Epithelial cell of prostate (primary cell): ENCODE measurements around the gene THRB.

Source experiments
- DNase-seq: peaks from one replicate; pipeline ENCODE4 v3.0.0-alpha.2; 2011; ENCODE audit warnings: low read depth, low spot score
- H3K27ac ChIP-seq: fragments of 450-650 bp; 2 replicates; pipeline ENCODE4 v1.5.1; 2017; ENCODE audit warnings: mild to moderate bottlenecking

Gene THRB

GRCh38 chr3:24387493-24387892 is 107.2 kb downstream of the THRB start:
- peak overlapping the region; percentile 71 for H3K27ac ChIP-seq
- peak; percentile 41 for DNase-seq

- DNase-seq: peak; percentile 68
Measured at GRCh38 chr3:24387000-24387399, 107.7 kb downstream of the THRB start.

DNA sequence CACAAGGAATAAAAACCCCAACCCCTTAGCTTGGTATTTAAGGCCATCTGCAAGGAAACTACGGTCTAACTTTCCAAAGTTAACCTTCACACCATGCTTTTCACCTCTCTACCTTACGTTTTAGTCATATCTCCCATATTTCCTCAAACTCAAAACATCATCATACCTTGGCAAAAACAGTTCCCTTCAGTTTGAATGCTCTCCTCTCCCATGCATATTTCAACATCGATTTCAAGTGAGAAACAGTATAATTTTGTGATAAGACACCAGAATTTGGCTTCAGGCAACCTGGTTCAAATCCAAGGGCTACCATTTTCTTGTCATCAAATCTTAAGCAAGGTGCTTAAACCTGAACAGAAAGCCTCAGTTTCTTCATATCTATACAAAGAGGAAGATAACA is 108.2 kb downstream of the THRB start:
- no peak overlapping the region for H3K27ac ChIP-seq
- no peak for DNase-seq

More at GRCh38 chr3:24387000-24387399, 107.7 kb downstream of the THRB start:
- H3K27ac ChIP-seq: peak overlapping the region; percentile 71

- H3K27ac ChIP-seq: no peak overlapping the region
- no peak for DNase-seq
Measured at GRCh38 chr3:24385012-24385615, 109.5 kb downstream of the THRB start.

DNA sequence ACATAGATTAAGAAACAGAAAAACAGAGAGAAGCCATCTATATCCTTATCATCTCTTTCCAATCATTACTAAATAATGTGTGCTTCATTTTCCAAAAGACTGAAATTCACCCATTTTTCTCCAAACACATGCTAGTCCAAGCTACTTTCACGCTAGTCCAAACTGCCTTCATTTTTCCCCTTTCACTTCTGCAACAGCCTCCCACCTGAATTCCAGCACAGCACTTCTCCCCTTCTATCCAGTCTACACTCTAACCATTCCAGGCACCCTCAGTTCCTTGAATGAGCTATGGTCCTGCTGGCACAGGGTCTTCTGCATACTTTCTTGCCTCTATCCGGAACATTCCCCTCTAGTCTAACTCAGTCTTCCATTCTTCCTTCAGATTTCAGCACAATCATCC is 112.0 kb downstream of the THRB start:
- no peak overlapping the region for H3K27ac ChIP-seq
- no peak for DNase-seq

- no peak overlapping the region for H3K27ac ChIP-seq
- DNase-seq: no peak
Measured at GRCh38 chr3:24379936-24380335, 114.7 kb downstream of the THRB start.

- DNase-seq: no peak
Measured at GRCh38 chr3:24378313-24378712, 116.3 kb downstream of the THRB start.

GRCh38 chr3:24377218-24377993 is 117.2 kb downstream of the THRB start:
- DNase-seq: no peak
- peak overlapping the region; percentile 48 for H3K27ac ChIP-seq

More at GRCh38 chr3:24378313-24378712, 116.3 kb downstream of the THRB start:
- no peak overlapping the region for H3K27ac ChIP-seq

- H3K27ac ChIP-seq: no peak overlapping the region
- DNase-seq: no peak
Measured at GRCh38 chr3:24375947-24376384, 118.7 kb downstream of the THRB start.

- no peak for DNase-seq
- no peak overlapping the region for H3K27ac ChIP-seq
Measured at GRCh38 chr3:24374801-24375200, 119.8 kb downstream of the THRB start.

DNA sequence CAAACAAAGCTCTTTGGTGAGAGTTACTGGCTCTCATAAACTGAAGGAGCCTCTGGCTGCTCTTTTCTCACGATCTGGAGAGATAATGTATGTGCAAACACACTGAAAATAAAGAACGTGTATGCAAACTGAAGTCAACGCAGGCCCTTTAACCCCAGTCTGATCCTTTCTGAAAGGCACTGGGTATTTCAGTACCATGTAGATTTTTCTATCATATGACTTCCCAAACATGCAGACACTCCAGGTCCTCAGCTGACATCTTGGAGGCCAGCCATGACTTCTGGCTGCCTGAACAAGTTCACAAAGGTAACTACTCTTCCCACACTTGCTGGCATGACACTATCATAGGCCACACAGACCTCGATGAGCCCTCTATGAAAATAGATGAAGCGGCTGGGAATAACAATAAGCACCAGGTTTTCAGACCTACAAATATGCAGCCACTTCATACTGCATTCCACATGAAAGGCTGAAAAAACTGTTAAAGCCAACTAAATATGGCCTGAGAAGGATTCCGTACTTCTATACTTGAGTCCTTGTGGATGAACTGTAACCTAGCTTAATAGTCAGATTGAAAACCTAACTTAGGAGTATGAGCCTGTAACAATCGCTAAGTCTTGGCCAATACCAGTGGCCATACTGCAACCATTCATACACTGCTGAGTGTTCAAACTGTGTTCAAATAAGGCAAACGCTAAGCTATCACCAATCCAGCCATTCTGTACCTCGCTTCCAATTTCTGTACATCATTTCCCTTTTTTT is 121.3 kb downstream of the THRB start:
- H3K27ac ChIP-seq: no peak overlapping the region

DNA sequence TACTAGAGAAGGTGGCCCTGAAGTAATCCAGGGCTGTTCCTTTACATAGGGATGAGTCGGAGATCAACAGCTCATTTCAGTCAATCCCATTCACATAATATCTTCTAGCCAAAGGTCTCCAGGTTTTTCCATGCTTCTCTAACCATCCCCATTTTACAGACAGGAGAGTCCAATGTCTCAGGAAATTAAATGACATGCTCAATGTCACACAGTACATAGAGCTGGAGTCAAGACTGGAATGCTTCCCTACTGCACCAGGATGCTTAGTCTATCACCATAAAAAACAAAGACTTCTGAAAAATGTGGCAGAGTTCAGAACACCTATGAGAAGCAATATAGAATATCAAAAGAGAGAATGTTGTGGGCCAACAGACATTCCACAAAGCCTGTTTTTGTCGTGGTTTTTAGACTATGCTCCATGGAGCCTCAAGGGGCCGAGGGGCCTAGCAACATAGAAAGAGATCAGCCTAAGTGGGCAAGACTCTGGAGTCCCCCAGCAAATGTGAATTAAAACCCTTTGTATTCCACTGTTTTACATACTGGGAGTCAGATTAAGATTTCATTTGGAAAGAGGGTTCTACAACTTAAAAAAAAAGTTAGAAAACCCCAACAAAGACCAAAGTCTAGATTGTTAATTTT is 122.0 kb downstream of the THRB start:
- DNase-seq: no peak
- no peak overlapping the region for H3K27ac ChIP-seq

More for the DNA sequence above, 121.3 kb downstream of the THRB start:
- DNase-seq: no peak

DNA sequence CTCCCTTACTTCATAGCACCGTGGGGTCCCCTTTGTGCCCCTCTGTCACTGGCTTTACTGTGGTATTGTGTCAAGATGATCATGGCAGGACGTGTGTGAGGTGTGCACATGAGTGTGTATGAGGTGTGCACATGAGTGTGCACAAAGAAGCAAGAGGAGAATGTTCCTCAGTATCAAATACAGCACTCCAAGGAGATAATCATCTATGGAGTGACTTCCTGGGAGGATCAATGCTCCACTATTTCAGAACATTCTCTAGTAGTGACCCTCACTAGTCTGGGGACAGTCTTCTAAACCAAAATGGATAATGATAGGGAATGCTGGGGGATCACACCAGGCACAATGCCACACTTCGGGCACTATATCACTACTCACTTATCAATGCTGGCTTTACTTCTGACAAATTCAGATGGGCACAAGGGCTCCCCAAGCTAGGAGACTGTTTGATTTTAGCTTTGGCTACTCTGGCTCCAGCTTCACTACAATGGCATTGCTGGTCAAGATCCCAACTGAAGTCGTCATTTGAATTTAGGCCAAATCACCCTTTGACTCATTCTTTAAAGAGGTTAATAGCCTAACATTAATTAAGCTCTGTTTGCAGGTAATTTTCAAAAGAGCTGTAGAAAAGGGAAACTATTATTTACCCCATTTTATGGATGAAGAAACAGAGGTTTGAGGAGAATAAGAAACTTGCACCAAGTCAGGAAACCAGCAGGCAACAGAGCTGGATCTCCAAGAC is 124.1 kb downstream of the THRB start:
- H3K27ac ChIP-seq: no peak overlapping the region
- no peak for DNase-seq

- H3K27ac ChIP-seq: no peak overlapping the region
Measured at GRCh38 chr3:24368605-24369004, 126.0 kb downstream of the THRB start.

DNA sequence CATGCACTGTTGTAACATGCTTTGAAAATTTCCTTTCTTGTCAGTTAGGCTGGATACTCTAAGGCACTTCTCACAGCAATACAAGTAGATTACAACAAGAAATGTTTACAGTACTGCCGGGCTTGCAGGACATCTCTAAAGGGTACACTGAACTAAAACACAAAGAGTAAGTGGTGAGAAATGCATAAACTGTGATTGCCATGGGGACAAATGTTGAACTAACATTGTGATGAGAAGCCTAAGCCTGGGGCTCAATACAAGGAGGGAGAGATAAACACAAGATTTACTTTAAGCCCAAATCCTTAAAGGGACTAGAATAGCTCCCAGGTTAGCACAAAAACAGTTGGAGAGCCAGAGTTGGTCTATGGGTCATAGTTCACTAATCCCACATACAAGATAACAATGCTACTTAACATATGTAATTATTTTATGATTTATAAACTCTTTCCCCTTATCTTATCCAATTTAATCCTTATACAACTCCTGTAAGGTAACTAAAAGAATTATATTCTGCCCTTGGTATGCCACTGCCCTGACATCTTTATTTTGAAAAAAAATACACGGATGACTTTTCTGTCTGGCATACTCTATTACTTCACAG is 126.9 kb downstream of the THRB start:
- no peak for DNase-seq
- H3K27ac ChIP-seq: no peak overlapping the region

More at GRCh38 chr3:24368605-24369004, 126.0 kb downstream of the THRB start:
- DNase-seq: no peak

DNA sequence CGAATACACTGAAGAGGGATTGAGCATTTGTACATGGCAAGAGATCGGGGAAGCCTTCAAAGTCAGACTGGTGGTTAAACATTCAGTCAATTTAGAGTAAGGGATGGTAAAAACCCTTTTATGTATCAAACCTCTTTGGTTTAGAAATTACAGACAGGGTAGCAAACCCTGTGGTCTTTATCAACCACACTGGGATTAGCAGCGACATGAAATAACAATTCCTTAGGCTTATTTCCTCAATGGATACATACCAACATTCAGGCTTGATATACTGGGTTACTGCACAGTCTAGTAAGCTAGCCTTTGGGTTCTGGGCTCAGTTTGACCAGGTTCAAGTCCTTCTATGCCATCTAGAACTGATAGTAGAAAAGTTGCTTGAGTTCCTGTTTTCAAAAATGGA is 127.4 kb downstream of the THRB start:
- no peak overlapping the region for H3K27ac ChIP-seq

DNA sequence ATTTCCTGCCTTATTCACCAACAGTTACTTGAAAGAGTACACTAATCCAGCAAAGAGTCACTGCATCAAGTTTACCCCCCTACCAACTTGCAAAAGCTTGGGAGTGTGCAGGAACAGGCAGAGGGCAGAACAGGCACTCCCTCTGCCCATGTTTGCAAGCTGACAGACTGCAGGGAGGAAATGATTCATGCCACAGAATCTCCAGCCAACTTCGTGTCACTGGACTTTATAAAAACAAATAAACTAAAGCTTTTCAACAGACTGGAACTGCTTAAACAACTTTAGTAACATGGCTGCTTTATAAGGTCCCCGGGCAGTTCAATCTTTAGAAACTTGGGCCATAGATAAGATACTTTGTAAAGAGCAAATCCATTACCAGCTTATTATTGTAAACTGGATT is 129.5 kb downstream of the THRB start:
- peak overlapping the region; percentile 79 for H3K27ac ChIP-seq
- peak; percentile 88 for DNase-seq

More for the DNA sequence above, 127.4 kb downstream of the THRB start:
- DNase-seq: no peak

DNA sequence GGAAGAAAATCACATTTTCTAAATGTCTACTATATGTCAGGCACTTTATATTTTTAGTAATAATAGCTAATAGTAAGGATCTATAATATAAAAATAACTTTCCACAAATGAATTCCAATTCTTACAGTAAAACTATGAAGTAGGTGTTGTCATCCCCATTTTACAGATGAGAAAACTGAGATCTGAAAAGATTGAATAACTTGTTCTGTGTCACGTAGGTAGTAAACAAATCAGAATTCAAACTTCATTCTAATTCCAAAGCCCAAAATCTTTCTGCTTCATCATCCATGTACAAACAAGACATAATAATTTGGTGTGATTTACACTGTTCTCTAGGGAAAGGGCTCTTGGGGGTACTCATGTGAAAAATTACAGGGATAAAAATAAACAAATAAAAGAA is 130.3 kb downstream of the THRB start:
- no peak for DNase-seq
- peak overlapping the region; percentile 79 for H3K27ac ChIP-seq

- DNase-seq: no peak
- no peak overlapping the region for H3K27ac ChIP-seq
Measured at GRCh38 chr3:24363242-24363641, 131.4 kb downstream of the THRB start.
